ENCODE results near the gene B4GAT1.

DNA sequence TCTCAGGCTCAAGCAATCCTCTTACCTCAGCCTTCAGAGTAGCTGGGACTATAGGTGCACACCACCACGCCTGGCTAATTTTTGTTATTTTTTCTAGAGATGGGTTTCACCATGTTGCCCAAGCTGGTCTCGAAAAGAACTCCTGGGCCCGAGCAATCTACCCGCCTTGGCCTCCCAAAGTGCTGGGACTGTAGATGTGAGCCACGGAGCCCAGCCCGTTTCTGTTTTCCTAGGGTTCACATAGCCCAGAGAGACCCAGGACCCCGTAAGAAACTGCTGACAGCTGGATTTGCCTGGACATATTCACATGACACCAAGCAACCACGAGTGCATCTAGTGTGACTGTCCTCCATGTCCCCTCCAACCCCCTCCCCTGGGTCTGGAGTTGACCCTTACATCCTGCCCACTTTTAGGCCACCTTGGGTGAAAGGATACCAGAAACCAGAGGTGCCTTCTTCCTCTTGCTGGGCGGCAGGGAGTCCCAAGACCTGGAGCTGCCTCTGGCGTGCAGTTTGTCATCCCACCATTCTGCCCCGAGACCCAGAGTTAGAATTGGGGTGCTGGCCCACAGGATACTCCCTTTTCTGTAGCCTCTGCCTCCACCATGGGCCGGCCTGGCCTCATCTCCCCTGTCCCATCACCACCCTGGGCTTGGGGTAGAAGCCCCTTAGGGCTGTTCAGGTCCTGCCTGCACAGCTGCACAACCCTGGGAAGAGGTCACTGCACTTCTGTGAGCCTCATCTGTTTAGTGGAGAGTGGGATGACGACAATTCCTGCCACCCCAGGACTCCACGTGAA, 7.5 kb downstream of the B4GAT1 start:
- TF ChIP-seq, protein P1, sequence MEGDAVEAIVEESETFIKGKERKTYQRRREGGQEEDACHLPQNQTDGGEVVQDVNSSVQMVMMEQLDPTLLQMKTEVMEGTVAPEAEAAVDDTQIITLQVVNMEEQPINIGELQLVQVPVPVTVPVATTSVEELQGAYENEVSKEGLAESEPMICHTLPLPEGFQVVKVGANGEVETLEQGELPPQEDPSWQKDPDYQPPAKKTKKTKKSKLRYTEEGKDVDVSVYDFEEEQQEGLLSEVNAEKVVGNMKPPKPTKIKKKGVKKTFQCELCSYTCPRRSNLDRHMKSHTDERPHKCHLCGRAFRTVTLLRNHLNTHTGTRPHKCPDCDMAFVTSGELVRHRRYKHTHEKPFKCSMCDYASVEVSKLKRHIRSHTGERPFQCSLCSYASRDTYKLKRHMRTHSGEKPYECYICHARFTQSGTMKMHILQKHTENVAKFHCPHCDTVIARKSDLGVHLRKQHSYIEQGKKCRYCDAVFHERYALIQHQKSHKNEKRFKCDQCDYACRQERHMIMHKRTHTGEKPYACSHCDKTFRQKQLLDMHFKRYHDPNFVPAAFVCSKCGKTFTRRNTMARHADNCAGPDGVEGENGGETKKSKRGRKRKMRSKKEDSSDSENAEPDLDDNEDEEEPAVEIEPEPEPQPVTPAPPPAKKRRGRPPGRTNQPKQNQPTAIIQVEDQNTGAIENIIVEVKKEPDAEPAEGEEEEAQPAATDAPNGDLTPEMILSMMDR (conservative IDR thresholded peaks at IDR 0.05; ENCODE audit: low read length): no peak
- TF ChIP-seq EZH2phosphoT487 (IDR thresholded peaks at IDR 0.05; ENCODE audit: borderline replicate concordance): no peak
